ENCODE results near the gene PSME1. TPM values are rescaled to one million over a fixed set of nuclear protein-coding genes. Genes with fewer than 3 reads are reported as not detected.

PSME1 gene
- total and polyA plus RNA-seq, 2 of the 13 experiments (the other 11 are each of a cell fraction or from before 2014, with no cell fraction given), result 159 to 608 TPM

GRCh38 chr14:24181371-24182077 is 45.5 kb downstream of the PSME1 start (continued):
- TF ChIP-seq, protein P1, sequence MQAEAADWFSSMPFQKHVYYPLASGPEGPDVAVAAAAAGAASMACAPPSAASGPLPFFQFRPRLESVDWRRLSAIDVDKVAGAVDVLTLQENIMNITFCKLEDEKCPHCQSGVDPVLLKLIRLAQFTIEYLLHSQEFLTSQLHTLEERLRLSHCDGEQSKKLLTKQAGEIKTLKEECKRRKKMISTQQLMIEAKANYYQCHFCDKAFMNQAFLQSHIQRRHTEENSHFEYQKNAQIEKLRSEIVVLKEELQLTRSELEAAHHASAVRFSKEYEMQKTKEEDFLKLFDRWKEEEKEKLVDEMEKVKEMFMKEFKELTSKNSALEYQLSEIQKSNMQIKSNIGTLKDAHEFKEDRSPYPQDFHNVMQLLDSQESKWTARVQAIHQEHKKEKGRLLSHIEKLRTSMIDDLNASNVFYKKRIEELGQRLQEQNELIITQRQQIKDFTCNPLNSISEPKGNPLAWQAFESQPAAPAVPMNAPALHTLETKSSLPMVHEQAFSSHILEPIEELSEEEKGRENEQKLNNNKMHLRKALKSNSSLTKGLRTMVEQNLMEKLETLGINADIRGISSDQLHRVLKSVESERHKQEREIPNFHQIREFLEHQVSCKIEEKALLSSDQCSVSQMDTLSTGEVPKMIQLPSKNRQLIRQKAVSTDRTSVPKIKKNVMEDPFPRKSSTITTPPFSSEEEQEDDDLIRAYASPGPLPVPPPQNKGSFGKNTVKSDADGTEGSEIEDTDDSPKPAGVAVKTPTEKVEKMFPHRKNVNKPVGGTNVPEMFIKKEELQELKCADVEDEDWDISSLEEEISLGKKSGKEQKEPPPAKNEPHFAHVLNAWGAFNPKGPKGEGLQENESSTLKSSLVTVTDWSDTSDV (CRISPR knock-in tag; IDR thresholded peaks at IDR 0.05), result peak; percentile 57; the same call in 1 of the 2 replicates
- TF ChIP-seq ARID5B (CRISPR knock-in tag; IDR thresholded peaks at IDR 0.05) (no peak), NRL (CRISPR knock-in tag; IDR thresholded peaks at IDR 0.05; ENCODE audit: borderline replicate concordance) (0 out of 2 replicates have a peak, but pooled peaks have one; percentile 12), ZNF687 (CRISPR knock-in tag; IDR thresholded peaks at IDR 0.05) (peak; percentile 31; the same call in 1 of the 2 replicates), ZNF501 (CRISPR knock-in tag; IDR thresholded peaks at IDR 0.05) (no peak), AGO2 (optimal IDR thresholded peaks at IDR 0.05; ENCODE audit: low read depth, low read length) (peak; percentile 97), DNMT3B (CRISPR knock-in tag; conservative IDR thresholded peaks at IDR 0.05) (no peak), ZNF318 (CRISPR knock-in tag; IDR thresholded peaks at IDR 0.05) (0 out of 2 replicates have a peak, but pooled peaks have one; percentile 36)

Measured in HepG2 (cell line).